DND-41 (cell line): ENCODE measurements around the gene COL4A1.

Experiments used
- ATAC-seq: fragments of 200-7000 bp; cut with Tn5 transposase; 3 replicates; pipeline ENCODE4 v1.9.1; 2021; ENCODE audit warnings: low read depth; ENCODE audit not compliant: insufficient read depth
- DNase-seq: peaks from one replicate; pipeline ENCODE4 v3.0.0-alpha.2; 2020
- H2AFZ ChIP-seq: 2 replicates; pipeline ENCODE4 v1.6.0; 2012; ENCODE audit warnings: low read depth, low read length
- H3K27ac ChIP-seq: 2 replicates; pipeline ENCODE4 v1.5.1; 2012; ENCODE audit warnings: low read length, inconsistent platforms
- H3K27me3 ChIP-seq: fragments of 200-600 bp; sonication (generic); 2 replicates; pipeline ENCODE4 v1.6.0; 2012; ENCODE audit warnings: low read length, mild to moderate bottlenecking, inconsistent platforms; ENCODE audit not compliant: insufficient read depth, poor library complexity
- H3K36me3 ChIP-seq: 2 replicates; pipeline ENCODE4 v1.5.1; 2012; ENCODE audit warnings: low read length, inconsistent platforms; ENCODE audit not compliant: insufficient read depth
- H3K4me1 ChIP-seq: 2 replicates; pipeline ENCODE4 v1.5.1; 2012; ENCODE audit warnings: mild to moderate bottlenecking, low read length; ENCODE audit not compliant: insufficient read depth
- H3K4me2 ChIP-seq: 2 replicates; pipeline ENCODE4 v1.6.0; 2012; ENCODE audit warnings: mild to moderate bottlenecking, moderate library complexity, low read length, inconsistent platforms; ENCODE audit not compliant: insufficient read depth
- H3K4me3 ChIP-seq, 2 experiments: fragments of 200-600 bp in 1 of 2; shearing (Covaris generic) in 1 of 2; 2 replicates each; pipeline ENCODE4 v1.5.1; 2012 to 2016; ENCODE audit warnings: inconsistent platforms in 2 of 2, low read length in 2 of 2, mild to moderate bottlenecking in 2 of 2, low read depth in 1 of 2, moderate library complexity in 1 of 2
- H3K79me2 ChIP-seq: 2 replicates; pipeline ENCODE4 v1.6.0; 2012; ENCODE audit warnings: low read length, inconsistent platforms; ENCODE audit not compliant: insufficient read depth
- H3K9ac ChIP-seq: 2 replicates; pipeline ENCODE4 v1.6.0; 2012; ENCODE audit warnings: low read depth, mild to moderate bottlenecking, inconsistent platforms, low read length, moderate library complexity
- H3K9me3 ChIP-seq: 2 replicates; pipeline ENCODE4 v1.5.1; 2012; ENCODE audit warnings: low read length, moderate library complexity, mild to moderate bottlenecking, inconsistent platforms; ENCODE audit not compliant: insufficient read depth, severe bottlenecking
- H4K20me1 ChIP-seq: 2 replicates; pipeline ENCODE4 v1.6.0; 2012; ENCODE audit warnings: low read length; ENCODE audit not compliant: insufficient read depth
- CTCF ChIP-seq: IDR thresholded peaks from 2 replicates; pipeline ENCODE4 v1.5.1; 2012; ENCODE audit warnings: borderline replicate concordance, low read length, moderate library complexity, mild to moderate bottlenecking; ENCODE audit not compliant: poor library complexity, severe bottlenecking; ENCODE audit errors: extremely low read depth
- EZH2 ChIP-seq: IDR thresholded peaks from 3 replicates; pipeline ENCODE4 v1.6.1; 2012; ENCODE audit warnings: borderline replicate concordance, low read depth, mild to moderate bottlenecking, moderate library complexity, low read length, inconsistent platforms; ENCODE audit not compliant: severe bottlenecking

Gene COL4A1

GRCh38 chr13:110279684-110280083 is 27.3 kb downstream of the COL4A1 start:
- Histone ChIP-seq H3K9ac (no peak overlapping the region), H3K79me2 (no peaks in the 10 kb centered on the region)

GRCh38 chr13:110278859-110279258 is 28.1 kb downstream of the COL4A1 start:
- Histone ChIP-seq H3K36me3 (no peaks in the 10 kb centered on the region), H3K9me3 (no peaks in the 10 kb centered on the region), H3K4me1 (no peaks in the 10 kb centered on the region), H3K4me2 (no peak overlapping the region), H3K9ac (no peak overlapping the region), H3K4me3 (no peak overlapping the region), H4K20me1 (no peaks in the 10 kb centered on the region), H3K79me2 (no peaks in the 10 kb centered on the region), H3K27ac (no peak overlapping the region), H2AFZ (no peak overlapping the region), H3K27me3 (peaks cover 40% of the 10 kb centered on the region)
- TF ChIP-seq EZH2 (no peak), CTCF (no peak)
- DNase-seq (no peak), ATAC-seq (no peak)

More at GRCh38 chr13:110279684-110280083, 27.3 kb downstream of the COL4A1 start:
- no peaks in the 10 kb centered on the region for H3K4me1 ChIP-seq
- H2AFZ ChIP-seq: no peak overlapping the region
- H3K9me3 ChIP-seq: no peaks in the 10 kb centered on the region
- no peak for ATAC-seq
- no peaks in the 10 kb centered on the region for H4K20me1 ChIP-seq
- H3K27me3 ChIP-seq: peaks cover 48% of the 10 kb centered on the region
- no peak overlapping the region for H3K27ac ChIP-seq
- no peak overlapping the region for H3K4me3 ChIP-seq
- no peak for TF ChIP-seq CTCF
- no peak for TF ChIP-seq EZH2
- no peak overlapping the region for H3K4me2 ChIP-seq
- H3K36me3 ChIP-seq: no peaks in the 10 kb centered on the region
- no peak for DNase-seq

- Histone ChIP-seq H3K4me3 (no peak overlapping the region), H3K36me3 (no peaks in the 10 kb centered on the region), H3K9me3 (no peaks in the 10 kb centered on the region), H2AFZ (no peak overlapping the region), H3K4me1 (no peaks in the 10 kb centered on the region), H3K9ac (no peak overlapping the region), H3K27ac (no peak overlapping the region), H3K79me2 (no peaks in the 10 kb centered on the region), H4K20me1 (no peaks in the 10 kb centered on the region), H3K4me2 (no peak overlapping the region), H3K27me3 (peaks cover 41% of the 10 kb centered on the region)
- ATAC-seq (no peak), DNase-seq (no peak)
- no peak for TF ChIP-seq CTCF
These were observed 29.5 kb downstream of the COL4A1 start for GRCh38 chr13:110277357-110277975.

GRCh38 chr13:110276553-110276950 is 30.4 kb downstream of the COL4A1 start:
- H3K4me3 ChIP-seq: no peak overlapping the region

More at GRCh38 chr13:110276553-110276950, 30.4 kb downstream of the COL4A1 start:
- no peaks in the 10 kb centered on the region for H3K36me3 ChIP-seq
- no peaks in the 10 kb centered on the region for H4K20me1 ChIP-seq
- no peak overlapping the region for H3K4me2 ChIP-seq
- DNase-seq (no peak), ATAC-seq (no peak)
- no peaks in the 10 kb centered on the region for H3K9me3 ChIP-seq
- H3K4me1 ChIP-seq: no peaks in the 10 kb centered on the region
- no peak overlapping the region for H3K9ac ChIP-seq
- peaks cover 34% of the 10 kb centered on the region for H3K27me3 ChIP-seq
- H3K27ac ChIP-seq: no peak overlapping the region
- no peak for TF ChIP-seq CTCF
- no peak for TF ChIP-seq EZH2
- no peaks in the 10 kb centered on the region for H3K79me2 ChIP-seq
- no peak overlapping the region for H2AFZ ChIP-seq
